GM12864 (cell line): ENCODE data around the gene LGR6.

ENCODE experiments used
- DNase-seq: peaks from one replicate; pipeline ENCODE4 v3.0.0-alpha.2; 2011; ENCODE audit warnings: low read depth
- H3K4me3 ChIP-seq: 2 replicates; pipeline ENCODE4 v1.5.1; 2011; ENCODE audit warnings: mild to moderate bottlenecking, low read depth, low read length, control low read depth
- CTCF ChIP-seq: IDR thresholded peaks from 2 replicates; pipeline ENCODE4 v1.5.1; 2011; ENCODE audit warnings: low read depth, mild to moderate bottlenecking, moderate library complexity, low read length, control low read depth, inconsistent platforms; ENCODE audit errors: missing control alignments

Gene LGR6

GRCh38 chr1:202223121-202223860 lies 29.7 kb downstream of the LGR6 start:
- H3K4me3 ChIP-seq, result no peak overlapping the region
- no peak for DNase-seq
- TF ChIP-seq CTCF, result no peak

- no peak for TF ChIP-seq CTCF
- no peak overlapping the region for H3K4me3 ChIP-seq
- DNase-seq, result no peak
Observed at GRCh38 chr1:202224453-202224852, 30.9 kb downstream of the LGR6 start.

- H3K4me3 ChIP-seq, result no peak overlapping the region
- no peak for DNase-seq
- TF ChIP-seq CTCF, result no peak
Observed at GRCh38 chr1:202225131-202225530, 31.5 kb downstream of the LGR6 start.

GRCh38 chr1:202227053-202227672 lies 33.6 kb downstream of the LGR6 start:
- no peak overlapping the region for H3K4me3 ChIP-seq
- no peak for DNase-seq
- no peak for TF ChIP-seq CTCF

GRCh38 chr1:202227997-202228401 lies 34.4 kb downstream of the LGR6 start:
- no peak for TF ChIP-seq CTCF
- H3K4me3 ChIP-seq, result no peak overlapping the region
- DNase-seq, result no peak

- H3K4me3 ChIP-seq, result no peak overlapping the region
- TF ChIP-seq CTCF, result no peak
- no peak for DNase-seq
Observed at GRCh38 chr1:202228484-202229122, 35.0 kb downstream of the LGR6 start.
